B cell (primary cell): ENCODE results near the gene SLC22A13.

Source experiments
- CTCF ChIP-seq: fragments of 200-600 bp; IDR thresholded peaks from one replicate; pipeline ENCODE4 v1.8.0; 2022; ENCODE audit warnings: antibody characterized with exemption, mild to moderate bottlenecking
- EZH2 ChIP-seq: IDR thresholded peaks from 2 replicates; pipeline ENCODE4 v1.6.1; 2012; ENCODE audit warnings: borderline replicate concordance, low read depth, mild to moderate bottlenecking, moderate library complexity, low read length; ENCODE audit not compliant: insufficient read depth, poor library complexity, severe bottlenecking

- TF ChIP-seq CTCF: no peak
- no peak for TF ChIP-seq EZH2
Measured at GRCh38 chr3:38275658-38276057, 10.0 kb downstream of the SLC22A13 start.
